Measurements from ENCODE around the gene ACOT9. TPM values are rescaled to one million over a fixed set of nuclear protein-coding genes. Genes with fewer than 3 reads are reported as not detected.
"Not testable (repeated sequence)": the region's sequence is repeated elsewhere in the genome, so short reads cannot be mapped to it uniquely, and the experiment has no call there.

ACOT9 gene
- total RNA-seq, 6 experiments from 2014 or later = 8.9 to 20.2 (median 14.6) TPM

DNA sequence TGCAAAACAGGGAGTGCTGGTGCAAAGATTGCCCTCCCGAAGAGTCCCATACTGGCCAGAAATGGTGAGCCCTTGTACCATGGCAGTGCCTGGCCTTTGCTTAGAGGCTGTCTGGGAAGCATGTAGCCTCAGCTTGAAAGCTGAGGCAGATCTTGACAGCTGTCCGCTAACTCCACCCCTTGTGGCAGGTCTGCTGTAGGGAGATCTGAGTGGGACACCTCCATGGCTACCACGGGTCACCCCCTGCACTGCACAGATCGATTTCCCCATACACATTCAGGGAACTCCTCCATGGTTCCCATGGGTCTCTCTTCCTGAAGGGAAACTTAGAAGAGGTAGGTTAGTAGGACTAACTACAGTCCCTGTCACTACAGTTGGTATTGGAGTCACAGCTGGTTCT is 6.1 kb upstream of the ACOT9 start:
- no peak overlapping the region for H3K27ac ChIP-seq
- H3K4me3 ChIP-seq = no peak overlapping the region
- no peak for ATAC-seq
- no peaks in the 10 kb centered on the region for H3K4me1 ChIP-seq
- no peaks in the 10 kb centered on the region for H3K27me3 ChIP-seq
- no peak for DNase-seq
- no peak for TF ChIP-seq POLR2A (IDR thresholded peaks at IDR 0.05)
- TF ChIP-seq, protein P1, sequence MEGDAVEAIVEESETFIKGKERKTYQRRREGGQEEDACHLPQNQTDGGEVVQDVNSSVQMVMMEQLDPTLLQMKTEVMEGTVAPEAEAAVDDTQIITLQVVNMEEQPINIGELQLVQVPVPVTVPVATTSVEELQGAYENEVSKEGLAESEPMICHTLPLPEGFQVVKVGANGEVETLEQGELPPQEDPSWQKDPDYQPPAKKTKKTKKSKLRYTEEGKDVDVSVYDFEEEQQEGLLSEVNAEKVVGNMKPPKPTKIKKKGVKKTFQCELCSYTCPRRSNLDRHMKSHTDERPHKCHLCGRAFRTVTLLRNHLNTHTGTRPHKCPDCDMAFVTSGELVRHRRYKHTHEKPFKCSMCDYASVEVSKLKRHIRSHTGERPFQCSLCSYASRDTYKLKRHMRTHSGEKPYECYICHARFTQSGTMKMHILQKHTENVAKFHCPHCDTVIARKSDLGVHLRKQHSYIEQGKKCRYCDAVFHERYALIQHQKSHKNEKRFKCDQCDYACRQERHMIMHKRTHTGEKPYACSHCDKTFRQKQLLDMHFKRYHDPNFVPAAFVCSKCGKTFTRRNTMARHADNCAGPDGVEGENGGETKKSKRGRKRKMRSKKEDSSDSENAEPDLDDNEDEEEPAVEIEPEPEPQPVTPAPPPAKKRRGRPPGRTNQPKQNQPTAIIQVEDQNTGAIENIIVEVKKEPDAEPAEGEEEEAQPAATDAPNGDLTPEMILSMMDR (IDR thresholded peaks at IDR 0.05) = no peak
- H3K36me3 ChIP-seq = no peaks in the 10 kb centered on the region
- intact Hi-C loops (cut with DNase I) = no loop called here
- no peaks in the 10 kb centered on the region for H3K9me3 ChIP-seq
- 88% methylated on average over 1 of the region's 4 CpGs for WGBS (ENCODE audit: insufficient coverage, low coverage, low lambda C conversion rate, missing lambda C conversion rate)

DNA sequence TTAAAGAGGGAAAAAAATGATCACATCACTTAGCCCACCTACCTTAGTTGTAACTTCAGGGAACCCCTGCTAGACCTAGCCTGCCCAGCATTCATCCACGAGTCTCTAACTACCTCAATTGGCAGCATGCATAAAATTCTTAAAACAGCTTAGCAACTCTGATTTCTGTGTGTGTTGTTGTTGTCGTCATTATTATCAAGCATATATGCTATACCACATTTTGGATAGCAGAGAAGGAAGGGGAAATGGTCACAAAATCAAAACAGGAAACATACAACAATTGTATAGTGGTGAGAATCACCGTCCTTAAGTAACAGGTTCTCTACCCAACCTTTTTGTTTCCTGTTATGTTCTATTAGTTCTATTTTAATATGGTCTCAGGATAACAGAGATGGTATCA is 2.7 kb upstream of the ACOT9 start:
- H3K4me1 ChIP-seq = no peaks in the 10 kb centered on the region
- intact Hi-C loops (cut with DNase I) = no loop called here
- no peak overlapping the region for H3K27ac ChIP-seq
- DNase-seq = no peak
- H3K27me3 ChIP-seq = no peaks in the 10 kb centered on the region
- H3K9me3 ChIP-seq = no peaks in the 10 kb centered on the region
- no peak for ATAC-seq
- 32% methylated on average over 3 of the region's 3 CpGs for WGBS (ENCODE audit: insufficient coverage, low coverage, low lambda C conversion rate, missing lambda C conversion rate)
- H3K4me3 ChIP-seq = no peak overlapping the region
- TF ChIP-seq POLR2A (IDR thresholded peaks at IDR 0.05) = no peak
- TF ChIP-seq, protein P1 (IDR thresholded peaks at IDR 0.05) = no peak
- no peaks in the 10 kb centered on the region for H3K36me3 ChIP-seq

DNA sequence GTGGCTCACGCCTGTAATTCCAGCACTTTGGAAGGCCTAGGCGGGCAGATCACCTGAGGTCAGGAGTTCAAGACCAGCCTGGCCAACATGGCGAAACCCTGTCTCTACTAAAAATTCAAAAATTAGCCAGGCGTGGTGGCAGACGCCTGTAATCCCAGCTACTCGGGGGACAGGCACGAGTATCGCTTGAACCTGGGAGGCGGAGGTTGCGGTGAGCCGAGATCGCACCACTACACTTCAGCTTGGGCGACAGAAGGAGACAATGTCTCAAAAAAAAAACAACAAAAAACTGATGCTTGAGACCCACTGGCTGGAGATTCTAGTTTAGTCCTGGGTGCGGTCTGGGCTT is 521 bp upstream of the ACOT9 start:
- Histone ChIP-seq H3K27ac (peak overlapping the region; percentile 12 to 67 (median 59)), H3K4me3 (peak overlapping the region in 2 of 3 donors; percentile 68 to 74)
- DNase-seq; intact Hi-C loops (cut with DNase I); H3K4me1 ChIP-seq; H3K9me3 ChIP-seq; ATAC-seq; H3K36me3 ChIP-seq; H3K27me3 ChIP-seq: not testable (repeated sequence)
- 39% methylated on average over 2 of the region's 14 CpGs for WGBS (ENCODE audit: insufficient coverage, low coverage, low lambda C conversion rate, missing lambda C conversion rate)

DNA sequence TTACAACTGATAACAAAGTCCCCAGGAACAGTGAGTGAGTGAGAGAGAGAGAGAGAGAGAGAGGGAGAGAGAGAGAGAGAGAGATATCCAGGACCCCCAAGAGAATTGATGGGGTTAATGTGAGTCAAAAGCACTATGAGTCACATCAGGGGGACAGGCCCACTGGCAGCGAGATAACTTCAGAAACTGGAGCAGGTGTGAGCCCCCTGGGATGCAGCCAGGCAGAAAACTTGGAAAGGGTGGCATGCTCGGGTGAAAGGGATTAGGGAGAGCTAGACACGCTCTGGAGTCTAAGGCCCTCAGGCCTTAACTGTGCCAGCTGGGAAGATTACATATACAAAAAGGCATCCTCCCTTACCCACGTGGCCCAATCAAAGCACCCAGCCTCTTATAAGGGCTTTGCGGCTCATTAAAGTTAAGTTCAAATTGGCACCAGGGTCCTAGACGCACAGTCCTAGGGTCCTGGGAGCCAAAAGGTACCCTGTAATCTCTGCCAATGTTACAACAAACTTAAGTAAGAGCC is 841 bp downstream of the ACOT9 start:
- no peaks in the 10 kb centered on the region for H3K36me3 ChIP-seq
- 14% methylated on average over 4 of the region's 6 CpGs for WGBS (ENCODE audit: insufficient coverage, low coverage, low lambda C conversion rate, missing lambda C conversion rate)
- no peaks in the 10 kb centered on the region for H3K9me3 ChIP-seq
- H3K4me1 ChIP-seq = no peaks in the 10 kb centered on the region
- no peaks in the 10 kb centered on the region for H3K27me3 ChIP-seq
- H3K27ac ChIP-seq = peak overlapping the region; percentile 63 to 87 (median 67)
- intact Hi-C loops (cut with DNase I) = no loop called here
- DNase-seq = no peak
- peak; percentile 34 to 66 (median 40) for ATAC-seq
- H3K4me3 ChIP-seq = peak overlapping the region; percentile 68 to 76 (median 74)
- TF ChIP-seq, protein P1 (IDR thresholded peaks at IDR 0.05) = no peak
- no peak for TF ChIP-seq POLR2A (IDR thresholded peaks at IDR 0.05)

DNA sequence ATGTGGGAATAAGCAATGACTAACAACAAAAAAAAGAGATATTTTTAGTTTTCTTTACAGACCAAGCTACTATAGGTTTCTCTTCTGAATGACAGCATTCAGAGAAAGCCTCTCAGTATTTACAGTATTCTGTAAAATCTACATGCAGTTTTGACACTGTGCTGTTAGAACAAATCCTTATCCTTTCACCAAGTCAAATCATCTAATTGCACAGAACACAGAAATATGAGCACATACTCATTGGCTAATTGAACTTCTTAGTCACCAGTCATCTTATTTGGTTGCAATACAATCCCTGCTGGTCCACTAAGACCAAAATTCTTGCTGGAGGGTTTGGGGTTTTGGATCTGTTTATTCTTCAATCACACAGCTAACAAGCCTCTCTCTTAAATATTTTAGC is 5.7 kb downstream of the ACOT9 start:
- Histone ChIP-seq H3K36me3 (peaks cover 0 to 5% (median 0%) of the 10 kb centered on the region in 4 donors), H3K27me3 (no peaks in the 10 kb centered on the region), H3K4me3 (no peak overlapping the region), H3K4me1 (no peaks in the 10 kb centered on the region), H3K27ac (no peak overlapping the region), H3K9me3 (no peaks in the 10 kb centered on the region)
- ATAC-seq = no peak
- no peak for DNase-seq
- intact Hi-C loops (cut with DNase I) = no loop called here
- TF ChIP-seq, protein P1 (IDR thresholded peaks at IDR 0.05) = no peak
- no peak for TF ChIP-seq POLR2A (IDR thresholded peaks at IDR 0.05)
